ENCODE data around the gene PKNOX2.

The PKNOX2 gene, protein sequence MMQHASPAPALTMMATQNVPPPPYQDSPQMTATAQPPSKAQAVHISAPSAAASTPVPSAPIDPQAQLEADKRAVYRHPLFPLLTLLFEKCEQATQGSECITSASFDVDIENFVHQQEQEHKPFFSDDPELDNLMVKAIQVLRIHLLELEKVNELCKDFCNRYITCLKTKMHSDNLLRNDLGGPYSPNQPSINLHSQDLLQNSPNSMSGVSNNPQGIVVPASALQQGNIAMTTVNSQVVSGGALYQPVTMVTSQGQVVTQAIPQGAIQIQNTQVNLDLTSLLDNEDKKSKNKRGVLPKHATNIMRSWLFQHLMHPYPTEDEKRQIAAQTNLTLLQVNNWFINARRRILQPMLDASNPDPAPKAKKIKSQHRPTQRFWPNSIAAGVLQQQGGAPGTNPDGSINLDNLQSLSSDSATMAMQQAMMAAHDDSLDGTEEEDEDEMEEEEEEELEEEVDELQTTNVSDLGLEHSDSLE

DNA sequence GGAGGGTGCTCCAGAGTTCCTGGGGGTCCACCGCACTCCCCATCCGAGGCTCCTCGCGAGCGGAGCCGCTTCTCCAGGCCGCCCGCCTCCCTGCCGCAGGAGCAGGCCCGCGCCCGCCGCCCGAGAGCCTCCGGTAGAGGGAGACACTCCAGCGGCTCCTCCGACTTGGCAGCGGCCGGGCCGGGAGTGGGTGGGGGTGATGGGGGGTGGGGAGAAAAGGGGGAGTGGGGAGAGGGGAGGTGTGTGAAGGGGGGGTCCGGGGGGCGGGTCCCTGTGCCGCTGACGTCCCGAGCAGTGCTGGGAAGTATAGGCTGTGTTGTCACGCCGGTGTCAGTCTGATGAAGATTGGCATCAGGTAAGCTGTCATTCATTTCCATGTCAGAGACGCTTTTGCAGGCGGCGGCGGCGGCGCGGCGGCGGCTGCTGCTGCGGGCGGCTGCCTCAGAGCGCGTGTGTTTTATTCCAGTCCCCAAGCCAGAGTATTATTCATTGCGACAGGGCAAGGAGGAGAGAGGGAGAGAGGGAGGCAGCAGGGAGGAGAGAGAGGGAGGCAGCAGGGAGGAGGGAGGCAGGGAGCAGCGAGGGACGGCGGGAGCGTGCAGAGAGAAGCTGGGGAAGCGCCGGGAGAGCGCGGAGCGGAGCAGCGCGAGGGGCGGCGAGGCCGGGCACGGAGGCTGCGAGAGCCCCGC, at the start of gene PKNOX2:
Gene PKNOX2 (plus strand): TSS at position 330 of the 689 bp plus-strand sequence. CDS start 186,555 bp downstream, outside the sequence.
- H3K4me1 ChIP-seq (ENCODE audit: control insufficient read depth, insufficient read depth, low read length), result peaks cover 54% of the 10 kb centered on the region
- H3K27ac ChIP-seq (ENCODE audit: low read depth, low read length), result peak within 1 kb of the TSS; percentile 93
- peak within 1 kb of the TSS; percentile 73 for H3K9ac ChIP-seq (ENCODE audit: low read depth, low read length)
- H3K9me3 ChIP-seq (ENCODE audit: control insufficient read depth, insufficient read depth, low read length), result no peaks in the 10 kb centered on the region
- H3K36me3 ChIP-seq (ENCODE audit: control insufficient read depth, insufficient read depth, low read length), result no peaks in the 10 kb centered on the region
- peaks cover 45% of the 10 kb centered on the region for H3K27me3 ChIP-seq (ENCODE audit: control insufficient read depth, insufficient read depth, low read length)
- H3K4me3 ChIP-seq (ENCODE audit: low read depth, low read length), result peak within 1 kb of the TSS; percentile 76

DNA sequence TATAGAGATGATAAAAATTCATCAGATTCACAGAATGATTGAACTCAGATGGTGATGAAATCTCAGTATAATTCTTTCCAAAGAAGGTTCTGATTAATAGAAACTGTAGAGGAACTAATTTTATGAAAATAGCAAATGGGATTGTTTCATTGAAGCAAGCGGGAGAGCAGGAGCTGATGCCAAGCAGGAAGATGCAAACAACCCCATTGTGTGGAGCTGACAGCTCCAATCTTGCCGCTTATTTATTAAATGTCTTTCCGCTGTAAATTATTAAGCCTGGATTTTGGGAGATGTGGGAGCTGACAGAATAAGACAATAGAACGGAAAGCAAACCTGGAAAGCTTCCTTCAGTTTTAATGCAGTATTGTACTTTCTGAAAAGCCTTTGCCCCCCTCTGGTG, 47.1 kb upstream of the PKNOX2 start:
- no peak overlapping the region for H3K27ac ChIP-seq (ENCODE audit: low read depth, low read length)
- no peaks in the 10 kb centered on the region for H3K9me3 ChIP-seq (ENCODE audit: control insufficient read depth, insufficient read depth, low read length)
- H3K4me3 ChIP-seq (ENCODE audit: low read depth, low read length), result no peak overlapping the region
- peaks cover 15% of the 10 kb centered on the region; the same call in 1 of the 2 replicates for H3K27me3 ChIP-seq (ENCODE audit: control insufficient read depth, insufficient read depth, low read length)
- H3K9ac ChIP-seq (ENCODE audit: low read depth, low read length), result no peak overlapping the region
- H3K36me3 ChIP-seq (ENCODE audit: control insufficient read depth, insufficient read depth, low read length), result no peaks in the 10 kb centered on the region
- H3K4me1 ChIP-seq (ENCODE audit: control insufficient read depth, insufficient read depth, low read length), result no peaks in the 10 kb centered on the region

DNA sequence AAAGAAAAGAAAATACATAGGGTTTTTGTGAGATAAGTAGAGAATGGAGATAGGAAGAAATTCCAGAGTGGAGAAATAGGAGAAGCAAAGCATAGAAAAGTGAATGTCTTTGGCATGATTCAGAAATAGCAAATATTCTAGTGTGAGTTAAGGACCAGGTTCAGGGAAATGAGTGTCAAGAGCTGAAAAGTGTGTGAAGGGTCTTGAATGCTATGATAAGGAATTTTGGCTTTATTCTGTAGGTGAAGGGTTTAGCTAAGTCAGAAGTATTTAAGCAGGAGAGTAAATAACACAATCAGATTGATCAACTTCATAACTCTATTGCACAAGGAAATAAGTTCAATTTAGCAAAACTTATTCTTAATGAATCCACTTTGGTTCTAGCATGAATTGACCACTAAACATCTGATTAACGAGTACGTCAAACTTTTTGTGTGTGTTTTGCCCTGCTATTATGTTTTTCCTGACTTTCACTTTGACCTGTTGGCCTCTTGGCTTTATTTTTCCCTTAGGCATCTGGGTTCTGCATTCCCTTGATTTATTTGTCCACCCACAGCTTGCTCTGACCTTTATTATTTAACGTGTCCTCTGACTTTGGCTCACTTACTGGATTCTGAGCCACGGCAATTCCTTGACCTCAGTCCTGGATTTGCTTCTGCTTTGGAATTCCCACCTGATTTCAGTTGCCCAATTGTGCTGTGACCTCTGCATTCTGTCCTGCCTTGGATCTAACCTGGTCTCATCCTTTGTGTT, 41.2 kb upstream of the PKNOX2 start:
- Histone ChIP-seq H3K9me3 (ENCODE audit: control insufficient read depth, insufficient read depth, low read length) (0 out of 2 replicates have a peak, but pooled peaks cover 6% of the 10 kb centered on the region), H3K9ac (ENCODE audit: low read depth, low read length) (no peak overlapping the region), H3K4me3 (ENCODE audit: low read depth, low read length) (no peak overlapping the region), H3K27me3 (ENCODE audit: control insufficient read depth, insufficient read depth, low read length) (peaks cover 30% of the 10 kb centered on the region), H3K4me1 (ENCODE audit: control insufficient read depth, insufficient read depth, low read length) (no peaks in the 10 kb centered on the region), H3K27ac (ENCODE audit: low read depth, low read length) (no peak overlapping the region), H3K36me3 (ENCODE audit: control insufficient read depth, insufficient read depth, low read length) (no peaks in the 10 kb centered on the region)

DNA sequence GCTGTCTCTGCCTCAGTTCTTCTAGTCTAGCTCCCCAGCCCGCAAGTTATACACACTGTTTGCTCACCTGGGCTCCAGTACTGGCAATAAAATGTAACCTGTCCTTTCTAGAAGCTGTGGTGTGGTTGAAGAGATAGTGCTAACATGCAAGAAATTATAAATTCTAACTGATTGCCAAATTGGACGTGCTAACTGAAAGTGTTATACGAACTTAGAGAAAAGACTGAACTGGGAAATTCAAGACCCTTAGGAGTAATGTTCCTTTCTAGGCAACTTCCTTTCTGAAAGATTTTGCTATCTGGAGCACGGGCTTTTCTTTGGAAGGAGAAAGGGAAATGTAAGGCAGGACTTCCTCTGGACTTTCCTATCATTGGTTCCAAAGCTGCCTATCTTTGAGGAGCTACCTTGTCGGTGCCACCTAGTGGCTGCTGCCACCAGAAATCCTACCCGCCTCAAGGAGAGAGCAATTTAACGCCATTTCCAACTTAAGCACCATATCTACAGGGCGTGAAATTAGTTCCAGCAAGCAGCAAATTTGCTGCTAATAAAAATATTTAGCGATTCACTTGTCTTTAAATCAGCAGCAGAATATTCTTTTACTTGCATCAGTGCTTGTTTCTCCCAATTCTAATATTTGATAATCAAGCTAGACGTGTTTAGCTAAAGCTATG, 40.5 kb upstream of the PKNOX2 start:
- Histone ChIP-seq H3K4me1 (ENCODE audit: control insufficient read depth, insufficient read depth, low read length) (no peaks in the 10 kb centered on the region), H3K36me3 (ENCODE audit: control insufficient read depth, insufficient read depth, low read length) (no peaks in the 10 kb centered on the region), H3K27ac (ENCODE audit: low read depth, low read length) (no peak overlapping the region), H3K9me3 (ENCODE audit: control insufficient read depth, insufficient read depth, low read length) (0 out of 2 replicates have a peak, but pooled peaks cover 6% of the 10 kb centered on the region), H3K27me3 (ENCODE audit: control insufficient read depth, insufficient read depth, low read length) (peaks cover 32% of the 10 kb centered on the region), H3K4me3 (ENCODE audit: low read depth, low read length) (no peak overlapping the region), H3K9ac (ENCODE audit: low read depth, low read length) (no peak overlapping the region)

DNA sequence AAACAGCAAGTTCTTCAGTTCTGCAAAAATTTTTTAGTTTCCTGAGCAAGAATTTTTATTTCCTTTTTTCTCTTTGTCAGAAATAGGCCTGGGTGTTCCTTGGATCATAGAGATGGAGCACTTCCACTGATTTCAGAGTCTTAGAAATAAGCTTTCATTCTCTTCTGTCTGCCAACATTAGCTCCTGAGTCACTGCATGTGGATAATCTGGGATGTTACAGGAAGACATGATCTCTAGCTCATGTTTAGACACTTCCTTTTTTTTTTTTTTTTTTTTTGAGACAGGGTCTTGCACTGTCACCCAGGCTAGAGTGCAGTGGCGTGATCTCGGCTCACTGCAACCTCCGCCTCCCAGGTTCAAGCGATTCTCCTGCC, 39.9 kb upstream of the PKNOX2 start:
- H3K27me3 ChIP-seq (ENCODE audit: control insufficient read depth, insufficient read depth, low read length), result peaks cover 32% of the 10 kb centered on the region
- H3K9ac ChIP-seq (ENCODE audit: low read depth, low read length), result no peak overlapping the region
- no peak overlapping the region for H3K27ac ChIP-seq (ENCODE audit: low read depth, low read length)
- H3K36me3 ChIP-seq (ENCODE audit: control insufficient read depth, insufficient read depth, low read length), result no peaks in the 10 kb centered on the region
- no peak overlapping the region for H3K4me3 ChIP-seq (ENCODE audit: low read depth, low read length)
- no peaks in the 10 kb centered on the region for H3K4me1 ChIP-seq (ENCODE audit: control insufficient read depth, insufficient read depth, low read length)
- H3K9me3 ChIP-seq (ENCODE audit: control insufficient read depth, insufficient read depth, low read length), result 0 out of 2 replicates have a peak, but pooled peaks cover 6% of the 10 kb centered on the region

DNA sequence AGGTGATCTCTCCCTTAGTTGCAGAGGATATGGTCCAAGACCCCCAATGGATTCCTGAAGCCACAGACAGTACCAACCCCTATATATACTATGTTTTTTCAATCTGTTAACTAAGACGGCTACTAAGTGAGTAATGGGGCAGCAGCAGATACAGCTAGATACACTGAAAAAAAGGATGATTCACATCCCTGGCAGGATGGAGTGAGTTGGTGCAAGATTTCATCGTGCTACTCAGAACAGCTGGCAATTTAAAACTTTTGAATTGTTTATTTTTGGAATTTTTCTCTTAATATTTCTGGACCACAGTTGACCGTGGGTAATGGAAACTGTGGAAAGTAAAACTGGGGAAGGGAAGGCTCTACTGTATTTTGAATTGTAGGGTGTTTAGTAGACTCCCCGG, 36.1 kb upstream of the PKNOX2 start:
- Histone ChIP-seq H3K27ac (ENCODE audit: low read depth, low read length) (no peak overlapping the region), H3K9me3 (ENCODE audit: control insufficient read depth, insufficient read depth, low read length) (0 out of 2 replicates have a peak, but pooled peaks cover 6% of the 10 kb centered on the region)

DNA sequence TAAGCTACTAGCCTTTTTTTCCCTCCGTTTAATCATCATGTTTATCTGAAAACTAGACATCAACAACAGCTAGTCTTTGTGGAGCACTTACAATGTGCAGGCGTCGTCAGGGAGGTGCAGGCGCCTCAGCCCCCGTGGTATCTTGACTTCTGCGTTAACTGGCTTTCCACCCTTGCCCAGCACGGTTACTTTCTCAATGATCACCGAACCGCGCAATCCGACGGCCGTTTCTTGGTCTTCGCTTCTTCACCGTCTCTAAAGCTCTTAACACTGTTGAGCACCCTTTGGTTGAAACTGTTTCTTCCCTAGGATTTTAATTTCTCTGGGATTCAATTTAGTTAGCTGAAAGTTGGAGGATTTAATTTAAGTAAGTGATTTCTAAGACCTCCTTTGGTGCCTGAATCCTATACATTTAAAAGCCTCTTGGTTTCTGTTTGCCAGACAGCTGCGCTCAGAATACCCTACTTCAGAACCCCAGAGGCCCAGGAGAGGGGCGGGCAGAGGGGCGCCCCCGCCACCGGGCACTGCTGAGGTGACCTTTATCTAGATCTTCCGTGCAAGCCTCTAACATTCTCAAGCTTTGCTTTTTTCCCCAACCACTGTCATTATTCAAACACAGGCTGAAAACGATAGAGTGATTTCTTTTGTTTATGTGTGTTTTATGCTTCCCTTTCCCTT, 35.1 kb upstream of the PKNOX2 start:
- H3K27me3 ChIP-seq (ENCODE audit: control insufficient read depth, insufficient read depth, low read length), result peaks cover 19% of the 10 kb centered on the region
- no peak overlapping the region for H3K4me3 ChIP-seq (ENCODE audit: low read depth, low read length)
- H3K27ac ChIP-seq (ENCODE audit: low read depth, low read length), result no peak overlapping the region
- H3K36me3 ChIP-seq (ENCODE audit: control insufficient read depth, insufficient read depth, low read length), result no peaks in the 10 kb centered on the region
- no peak overlapping the region for H3K9ac ChIP-seq (ENCODE audit: low read depth, low read length)
- H3K9me3 ChIP-seq (ENCODE audit: control insufficient read depth, insufficient read depth, low read length), result no peaks in the 10 kb centered on the region
- no peaks in the 10 kb centered on the region for H3K4me1 ChIP-seq (ENCODE audit: control insufficient read depth, insufficient read depth, low read length)

More for the DNA sequence above, 36.1 kb upstream of the PKNOX2 start:
- Histone ChIP-seq H3K36me3 (ENCODE audit: control insufficient read depth, insufficient read depth, low read length) (no peaks in the 10 kb centered on the region), H3K9ac (ENCODE audit: low read depth, low read length) (no peak overlapping the region), H3K27me3 (ENCODE audit: control insufficient read depth, insufficient read depth, low read length) (peaks cover 19% of the 10 kb centered on the region), H3K4me1 (ENCODE audit: control insufficient read depth, insufficient read depth, low read length) (no peaks in the 10 kb centered on the region), H3K4me3 (ENCODE audit: low read depth, low read length) (no peak overlapping the region)

DNA sequence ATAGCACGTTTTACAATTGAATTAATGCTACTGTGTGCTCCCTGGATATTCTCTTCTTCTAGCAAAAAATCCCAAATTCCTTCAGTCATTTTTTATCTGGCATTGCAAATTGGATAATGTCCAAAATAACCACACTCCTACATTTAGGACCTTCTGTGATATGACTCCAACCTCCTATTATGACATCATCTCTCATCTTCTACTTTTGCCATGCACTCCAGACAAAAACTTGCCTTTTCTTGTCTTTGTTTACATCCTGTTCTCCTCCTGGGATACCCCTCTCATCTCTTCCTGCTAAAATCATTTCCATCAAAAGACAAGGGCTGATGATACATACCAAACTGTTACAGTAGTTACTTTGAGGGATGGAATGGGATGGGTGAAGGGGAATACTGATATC, 32.5 kb upstream of the PKNOX2 start:
- Histone ChIP-seq H3K36me3 (ENCODE audit: control insufficient read depth, insufficient read depth, low read length) (no peaks in the 10 kb centered on the region), H3K27ac (ENCODE audit: low read depth, low read length) (no peak overlapping the region)

DNA sequence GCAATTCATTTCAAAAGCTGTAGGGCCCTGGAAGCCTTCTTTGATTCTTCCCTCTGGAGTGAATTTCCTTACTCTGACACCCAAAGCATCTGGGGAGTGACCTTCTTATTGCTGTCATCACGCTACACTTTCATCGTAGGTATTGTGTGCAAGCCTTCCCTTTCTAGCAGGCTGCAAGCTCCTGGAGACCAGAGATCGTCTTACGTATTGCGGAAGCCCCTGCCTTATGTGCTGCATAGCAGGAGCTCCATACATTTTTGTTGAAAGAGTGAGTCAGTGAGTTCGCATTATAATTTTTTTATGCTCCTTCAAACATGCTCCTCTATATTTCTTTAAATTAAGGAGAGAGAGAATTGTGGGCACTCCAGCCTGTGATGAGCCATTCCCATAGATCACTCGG, 32.0 kb upstream of the PKNOX2 start:
- no peak overlapping the region for H3K4me3 ChIP-seq (ENCODE audit: low read depth, low read length)
- H3K27ac ChIP-seq (ENCODE audit: low read depth, low read length), result no peak overlapping the region
- no peaks in the 10 kb centered on the region for H3K36me3 ChIP-seq (ENCODE audit: control insufficient read depth, insufficient read depth, low read length)
- H3K9ac ChIP-seq (ENCODE audit: low read depth, low read length), result no peak overlapping the region
- H3K4me1 ChIP-seq (ENCODE audit: control insufficient read depth, insufficient read depth, low read length), result peaks cover 3% of the 10 kb centered on the region
- 0 out of 2 replicates have a peak, but pooled peaks cover 6% of the 10 kb centered on the region for H3K27me3 ChIP-seq (ENCODE audit: control insufficient read depth, insufficient read depth, low read length)
- H3K9me3 ChIP-seq (ENCODE audit: control insufficient read depth, insufficient read depth, low read length), result no peaks in the 10 kb centered on the region

More for the DNA sequence above, 32.5 kb upstream of the PKNOX2 start:
- Histone ChIP-seq H3K4me1 (ENCODE audit: control insufficient read depth, insufficient read depth, low read length) (no peaks in the 10 kb centered on the region), H3K9ac (ENCODE audit: low read depth, low read length) (no peak overlapping the region), H3K9me3 (ENCODE audit: control insufficient read depth, insufficient read depth, low read length) (no peaks in the 10 kb centered on the region), H3K27me3 (ENCODE audit: control insufficient read depth, insufficient read depth, low read length) (peaks cover 10% of the 10 kb centered on the region), H3K4me3 (ENCODE audit: low read depth, low read length) (no peak overlapping the region)

DNA sequence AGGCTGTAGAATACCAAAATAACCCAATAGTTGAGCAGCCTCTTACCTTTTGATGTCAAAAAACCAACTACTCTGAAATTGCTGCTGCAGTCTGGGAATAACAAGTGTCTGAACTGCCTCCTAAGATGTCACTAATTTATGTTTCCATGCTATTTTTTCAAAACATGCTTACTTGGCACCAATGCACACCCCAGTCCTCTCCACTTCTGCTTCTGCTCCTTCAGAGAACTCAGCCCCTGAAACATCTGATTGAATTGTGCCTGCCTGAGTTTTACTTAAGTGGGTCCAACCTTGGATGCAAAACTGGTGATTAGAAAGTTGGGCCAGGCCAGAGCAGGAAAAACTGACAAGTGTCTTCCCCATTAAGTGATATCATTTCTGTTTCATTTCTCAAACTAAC, 28.6 kb upstream of the PKNOX2 start:
- Histone ChIP-seq H3K27me3 (ENCODE audit: control insufficient read depth, insufficient read depth, low read length) (peaks cover 29% of the 10 kb centered on the region), H3K9me3 (ENCODE audit: control insufficient read depth, insufficient read depth, low read length) (no peaks in the 10 kb centered on the region), H3K4me3 (ENCODE audit: low read depth, low read length) (no peak overlapping the region), H3K4me1 (ENCODE audit: control insufficient read depth, insufficient read depth, low read length) (peaks cover 29% of the 10 kb centered on the region), H3K36me3 (ENCODE audit: control insufficient read depth, insufficient read depth, low read length) (no peaks in the 10 kb centered on the region), H3K27ac (ENCODE audit: low read depth, low read length) (no peak overlapping the region), H3K9ac (ENCODE audit: low read depth, low read length) (no peak overlapping the region)

All from HUES48 (cell line).